ENCODE data around the gene DCAF6.
A peak's percentile ranks its signal among the peaks of the same experiment; 100 is the strongest.

DNA sequence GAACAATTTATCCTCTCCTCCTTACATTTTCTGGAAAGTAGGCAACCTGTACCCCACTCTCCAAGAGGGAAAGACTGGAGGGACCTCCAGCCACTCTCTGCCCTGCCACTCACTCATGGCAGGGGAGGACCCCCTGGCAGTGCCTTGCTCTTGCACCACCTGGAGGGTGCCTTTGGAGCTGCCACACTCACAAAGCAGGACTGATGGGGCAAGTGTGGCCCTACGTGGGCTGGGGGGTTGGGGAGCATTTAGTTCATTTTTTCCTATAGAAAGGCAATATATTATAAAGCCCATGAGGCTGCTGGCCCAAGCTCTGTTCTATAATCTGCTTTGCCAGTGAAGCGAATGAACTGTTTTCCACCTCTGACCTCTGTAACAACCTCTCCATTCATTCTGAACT lies 150.0 kb downstream of the DCAF6 start:
- TF ChIP-seq, protein P1, sequence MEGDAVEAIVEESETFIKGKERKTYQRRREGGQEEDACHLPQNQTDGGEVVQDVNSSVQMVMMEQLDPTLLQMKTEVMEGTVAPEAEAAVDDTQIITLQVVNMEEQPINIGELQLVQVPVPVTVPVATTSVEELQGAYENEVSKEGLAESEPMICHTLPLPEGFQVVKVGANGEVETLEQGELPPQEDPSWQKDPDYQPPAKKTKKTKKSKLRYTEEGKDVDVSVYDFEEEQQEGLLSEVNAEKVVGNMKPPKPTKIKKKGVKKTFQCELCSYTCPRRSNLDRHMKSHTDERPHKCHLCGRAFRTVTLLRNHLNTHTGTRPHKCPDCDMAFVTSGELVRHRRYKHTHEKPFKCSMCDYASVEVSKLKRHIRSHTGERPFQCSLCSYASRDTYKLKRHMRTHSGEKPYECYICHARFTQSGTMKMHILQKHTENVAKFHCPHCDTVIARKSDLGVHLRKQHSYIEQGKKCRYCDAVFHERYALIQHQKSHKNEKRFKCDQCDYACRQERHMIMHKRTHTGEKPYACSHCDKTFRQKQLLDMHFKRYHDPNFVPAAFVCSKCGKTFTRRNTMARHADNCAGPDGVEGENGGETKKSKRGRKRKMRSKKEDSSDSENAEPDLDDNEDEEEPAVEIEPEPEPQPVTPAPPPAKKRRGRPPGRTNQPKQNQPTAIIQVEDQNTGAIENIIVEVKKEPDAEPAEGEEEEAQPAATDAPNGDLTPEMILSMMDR (conservative IDR thresholded peaks at IDR 0.05; ENCODE audit: low read length): 0 out of 2 replicates have a peak, but pooled peaks have one; percentile 19
- no peak for TF ChIP-seq EZH2phosphoT487 (IDR thresholded peaks at IDR 0.05; ENCODE audit: borderline replicate concordance, low read depth, low read length)
